C4-2B (cell line): ENCODE results near the gene SLCO4A1.

Source experiments
- ZFX ChIP-seq: fragments of 450-650 bp; IDR thresholded peaks from 2 replicates; pipeline ENCODE4 v1.6.1; 2017
- TF ChIP-seq, protein P1 (sequence below): fragments of 450-650 bp; conservative IDR thresholded peaks from 2 replicates; pipeline ENCODE4 v1.5.1; 2017; ENCODE audit warnings: mild to moderate bottlenecking

DNA sequence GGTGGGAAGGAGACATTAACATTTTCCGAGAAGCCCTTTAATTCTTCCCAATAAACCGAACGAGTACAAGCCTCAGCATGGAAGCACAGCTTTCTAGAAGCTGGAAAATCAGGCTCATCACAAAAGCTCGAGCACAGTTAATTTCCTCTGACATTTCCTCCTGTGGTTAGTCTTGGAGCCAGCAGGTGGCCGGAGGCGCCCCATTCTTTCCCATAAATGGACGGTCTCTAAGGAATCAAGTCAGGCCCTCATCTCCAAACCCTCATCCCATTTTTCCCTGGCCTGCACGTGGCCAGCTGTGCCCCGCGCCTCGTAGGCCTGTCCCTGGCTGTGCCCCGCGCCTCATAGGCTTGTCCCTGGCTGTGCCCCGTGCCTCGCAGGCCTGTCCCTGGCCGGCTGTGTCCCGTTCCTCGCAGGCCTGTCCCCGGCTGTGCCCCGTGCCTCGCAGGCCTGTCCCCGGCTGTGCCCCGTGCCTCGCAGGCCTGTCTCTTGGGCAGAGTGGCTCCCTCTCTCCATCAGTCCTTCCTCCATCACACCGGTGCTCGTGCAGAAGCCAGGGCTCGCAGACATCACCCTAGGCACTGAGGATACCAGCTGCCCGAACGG, 46.7 kb downstream of the SLCO4A1 start:
- TF ChIP-seq, protein P1, sequence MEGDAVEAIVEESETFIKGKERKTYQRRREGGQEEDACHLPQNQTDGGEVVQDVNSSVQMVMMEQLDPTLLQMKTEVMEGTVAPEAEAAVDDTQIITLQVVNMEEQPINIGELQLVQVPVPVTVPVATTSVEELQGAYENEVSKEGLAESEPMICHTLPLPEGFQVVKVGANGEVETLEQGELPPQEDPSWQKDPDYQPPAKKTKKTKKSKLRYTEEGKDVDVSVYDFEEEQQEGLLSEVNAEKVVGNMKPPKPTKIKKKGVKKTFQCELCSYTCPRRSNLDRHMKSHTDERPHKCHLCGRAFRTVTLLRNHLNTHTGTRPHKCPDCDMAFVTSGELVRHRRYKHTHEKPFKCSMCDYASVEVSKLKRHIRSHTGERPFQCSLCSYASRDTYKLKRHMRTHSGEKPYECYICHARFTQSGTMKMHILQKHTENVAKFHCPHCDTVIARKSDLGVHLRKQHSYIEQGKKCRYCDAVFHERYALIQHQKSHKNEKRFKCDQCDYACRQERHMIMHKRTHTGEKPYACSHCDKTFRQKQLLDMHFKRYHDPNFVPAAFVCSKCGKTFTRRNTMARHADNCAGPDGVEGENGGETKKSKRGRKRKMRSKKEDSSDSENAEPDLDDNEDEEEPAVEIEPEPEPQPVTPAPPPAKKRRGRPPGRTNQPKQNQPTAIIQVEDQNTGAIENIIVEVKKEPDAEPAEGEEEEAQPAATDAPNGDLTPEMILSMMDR: no peak; the same call in 1 of the 2 replicates
- TF ChIP-seq ZFX: no peak
